GM19025 (cell line): Measurements from ENCODE around the gene PGLYRP4.

Experiments used
- ATAC-seq: cut with Tn5 transposase; IDR thresholded peaks from one replicate; pipeline ENCODE4 v1.9.1; 2021; ENCODE audit warnings: mild to moderate bottlenecking, low read depth, moderate library complexity; ENCODE audit not compliant: unreplicated experiment

Gene PGLYRP4, protein sequence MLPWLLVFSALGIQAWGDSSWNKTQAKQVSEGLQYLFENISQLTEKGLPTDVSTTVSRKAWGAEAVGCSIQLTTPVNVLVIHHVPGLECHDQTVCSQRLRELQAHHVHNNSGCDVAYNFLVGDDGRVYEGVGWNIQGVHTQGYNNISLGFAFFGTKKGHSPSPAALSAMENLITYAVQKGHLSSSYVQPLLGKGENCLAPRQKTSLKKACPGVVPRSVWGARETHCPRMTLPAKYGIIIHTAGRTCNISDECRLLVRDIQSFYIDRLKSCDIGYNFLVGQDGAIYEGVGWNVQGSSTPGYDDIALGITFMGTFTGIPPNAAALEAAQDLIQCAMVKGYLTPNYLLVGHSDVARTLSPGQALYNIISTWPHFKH

DNA sequence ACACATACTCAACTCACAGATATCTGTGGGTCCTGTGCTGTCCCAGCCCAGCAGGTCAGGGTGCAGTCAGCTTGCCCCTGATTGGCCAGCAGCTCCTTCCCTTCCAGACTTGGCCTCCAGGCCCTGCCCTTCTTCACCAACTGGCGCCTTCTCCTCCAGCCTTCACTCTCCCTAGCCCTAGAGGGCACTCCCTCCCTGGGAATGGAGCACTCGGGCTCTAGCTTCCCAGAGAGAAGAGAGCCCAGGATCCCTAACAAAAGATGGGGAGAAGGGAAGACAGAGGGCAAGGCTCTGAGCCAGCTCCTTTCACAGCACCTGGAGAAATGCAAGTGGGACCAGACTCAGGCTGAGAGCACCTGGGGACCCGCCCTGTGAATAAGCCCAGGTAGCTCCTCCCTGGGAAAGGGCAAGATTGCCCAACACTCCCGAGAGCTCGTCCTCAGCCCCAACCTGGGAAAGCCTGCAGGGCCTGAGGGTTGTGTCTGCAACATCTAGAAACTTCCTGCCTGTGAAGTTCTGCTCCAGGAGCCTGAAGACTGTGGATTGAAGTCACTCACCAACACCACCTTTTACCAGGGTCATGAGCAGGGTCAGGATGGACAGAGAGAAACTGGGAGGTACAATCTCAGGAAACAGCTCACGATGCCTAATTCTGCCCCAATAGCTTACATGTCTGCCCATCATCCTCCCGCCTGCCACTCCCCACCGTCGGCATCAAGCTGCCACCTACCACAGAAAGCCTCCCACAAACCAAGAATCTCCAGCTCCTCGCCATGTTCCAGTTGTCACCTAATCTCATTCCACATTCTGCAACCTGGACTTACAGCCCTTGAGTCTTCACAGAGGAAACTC is at the start of gene PGLYRP4:
PGLYRP4 (minus strand) TSS at position 331 of the 852 bp plus-strand sequence. CDS start 909 bp downstream, outside the sequence.
- ATAC-seq, result no peak

DNA sequence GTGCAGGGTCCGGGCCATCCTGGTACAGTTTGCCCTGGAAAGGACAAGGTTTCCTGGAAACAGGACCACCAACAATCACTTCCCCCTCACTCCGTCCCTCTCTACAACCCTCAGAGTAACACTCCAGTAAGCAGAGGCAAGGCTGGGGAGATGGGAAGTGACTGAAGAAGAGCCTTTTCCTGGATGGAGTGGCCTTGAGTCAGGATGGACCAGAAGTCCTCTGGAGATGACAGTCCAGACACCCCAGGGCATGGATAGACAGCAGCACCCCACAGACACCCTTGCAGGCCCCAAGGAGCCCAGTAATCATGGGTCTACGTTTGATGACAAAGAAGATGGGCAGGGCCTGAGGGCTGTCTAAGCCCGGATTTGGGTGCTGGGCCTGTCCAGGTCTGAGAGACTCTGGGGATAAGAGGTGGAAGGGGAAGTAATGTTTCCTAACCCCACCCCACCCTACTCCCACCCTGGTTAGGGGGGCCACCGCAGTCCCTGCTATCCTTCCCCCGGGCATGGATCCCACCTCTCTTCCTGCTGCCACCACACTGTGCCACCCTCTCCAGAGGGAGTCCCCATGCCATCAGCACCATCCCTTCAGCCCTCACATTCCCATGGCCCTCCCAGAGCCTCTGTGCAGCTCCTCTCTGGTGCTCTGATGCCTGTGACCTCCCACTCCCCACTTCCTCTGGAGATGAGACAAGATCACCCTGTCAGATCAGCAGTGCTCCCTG is 49.4 kb upstream of the PGLYRP4 start:
- no peak for ATAC-seq

GRCh38 chr1:153397051-153397923 is 48.6 kb upstream of the PGLYRP4 start:
- ATAC-seq, result no peak

GRCh38 chr1:153396461-153396860 is 47.8 kb upstream of the PGLYRP4 start:
- ATAC-seq, result no peak

- ATAC-seq, result no peak
Measured at GRCh38 chr1:153395776-153396175, 47.1 kb upstream of the PGLYRP4 start.

GRCh38 chr1:153395136-153395685 is 46.6 kb upstream of the PGLYRP4 start:
- ATAC-seq, result no peak

GRCh38 chr1:153394391-153394790 is 45.8 kb upstream of the PGLYRP4 start:
- ATAC-seq, result no peak

DNA sequence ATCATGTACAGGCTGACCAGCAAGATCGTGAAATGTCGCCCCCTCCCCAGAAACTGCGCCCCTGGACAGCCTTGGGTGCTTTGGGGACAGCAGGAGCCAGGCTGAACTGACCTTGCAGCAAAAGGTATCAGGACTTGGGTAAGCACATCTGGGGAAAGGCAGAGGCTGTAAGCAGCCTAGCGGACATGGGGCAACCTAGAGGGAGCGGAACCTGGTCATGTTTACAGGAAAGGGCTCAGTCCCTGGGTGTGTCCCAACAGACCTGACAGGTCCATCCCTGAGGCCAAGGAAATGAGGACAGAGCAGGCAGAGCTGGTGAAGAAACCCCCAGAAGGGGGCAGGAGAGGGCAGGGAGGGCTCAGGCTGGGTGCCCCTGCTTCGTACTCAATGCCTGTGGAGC is 45.3 kb upstream of the PGLYRP4 start:
- no peak for ATAC-seq

DNA sequence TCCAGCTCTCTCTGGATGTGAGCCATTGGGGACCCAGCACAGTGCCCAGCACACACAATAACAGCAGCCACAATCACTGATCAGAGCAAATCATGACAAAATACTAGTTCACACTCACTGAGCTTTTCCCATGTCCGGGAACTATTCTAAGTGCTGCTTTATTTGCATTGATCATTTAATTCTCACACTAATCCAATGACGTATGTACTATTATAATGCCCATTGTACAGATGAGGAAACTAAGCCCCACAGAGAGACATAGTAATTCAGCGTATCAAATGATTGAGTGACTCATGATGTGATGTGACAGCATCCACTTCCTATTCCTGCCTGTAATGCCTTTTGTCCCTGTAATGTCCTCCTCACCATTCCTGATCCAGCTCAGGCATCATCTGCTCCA is 44.2 kb upstream of the PGLYRP4 start:
- ATAC-seq, result no peak

DNA sequence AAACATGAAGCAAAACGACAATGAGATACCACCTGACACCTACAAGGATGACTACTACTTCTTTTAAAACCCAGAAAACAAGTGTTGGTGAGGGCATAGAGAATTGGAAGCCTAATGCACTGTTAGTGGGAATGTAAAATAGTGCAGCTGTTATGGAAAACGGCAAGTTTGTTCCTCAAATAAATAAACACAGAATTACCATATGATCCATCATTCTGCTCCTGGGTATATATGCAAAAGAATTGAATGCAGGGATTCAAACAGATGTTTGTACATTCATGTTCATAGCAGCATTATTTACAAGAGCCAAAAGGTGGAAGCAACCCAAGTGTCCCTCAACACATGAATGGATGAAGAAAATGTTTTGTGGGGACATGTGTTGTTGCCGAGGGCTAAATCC is 43.6 kb upstream of the PGLYRP4 start:
- no peak for ATAC-seq

DNA sequence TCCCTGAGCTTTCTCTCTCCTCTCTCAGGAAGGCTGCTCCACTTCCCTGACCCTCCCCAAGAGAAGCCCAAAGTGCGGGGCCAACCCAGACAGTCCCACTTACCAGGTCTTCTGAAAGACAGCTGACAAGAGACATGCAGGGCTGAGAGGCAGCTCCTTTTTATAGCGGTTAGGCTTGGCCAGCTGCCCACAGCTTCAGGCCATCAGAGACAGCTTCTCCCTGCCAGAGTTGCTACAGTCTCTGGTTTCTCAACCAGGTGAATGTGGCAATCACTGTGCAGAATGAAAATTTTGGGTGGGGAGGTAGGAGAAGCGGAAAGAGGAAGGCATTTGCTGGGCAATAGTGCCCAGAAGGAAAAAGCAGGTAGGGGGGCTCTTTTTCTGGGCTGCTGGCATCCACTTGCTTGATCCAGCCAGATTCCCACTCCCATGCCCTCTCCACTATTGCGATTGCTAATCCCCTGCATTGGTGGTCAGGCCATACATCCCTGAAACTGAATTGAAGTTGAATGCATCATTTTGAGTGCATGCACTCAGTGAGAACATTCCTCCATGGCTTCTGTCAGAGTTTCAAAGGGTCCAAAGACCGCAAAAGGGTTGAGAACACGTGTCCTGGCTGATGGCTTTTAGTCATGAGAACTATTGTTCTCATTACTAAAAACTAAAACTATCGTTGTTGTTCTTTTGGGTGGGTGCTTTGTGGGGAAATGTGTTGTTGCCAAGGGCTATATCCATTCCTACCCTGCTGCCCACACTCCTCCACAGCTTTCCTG is 42.5 kb upstream of the PGLYRP4 start, which contains the start of gene S100A8:
S100A8 (minus strand) TSS at position 136 of the 773 bp plus-strand sequence. CDS start 538 bp downstream, outside the sequence.
- no peak for ATAC-seq

DNA sequence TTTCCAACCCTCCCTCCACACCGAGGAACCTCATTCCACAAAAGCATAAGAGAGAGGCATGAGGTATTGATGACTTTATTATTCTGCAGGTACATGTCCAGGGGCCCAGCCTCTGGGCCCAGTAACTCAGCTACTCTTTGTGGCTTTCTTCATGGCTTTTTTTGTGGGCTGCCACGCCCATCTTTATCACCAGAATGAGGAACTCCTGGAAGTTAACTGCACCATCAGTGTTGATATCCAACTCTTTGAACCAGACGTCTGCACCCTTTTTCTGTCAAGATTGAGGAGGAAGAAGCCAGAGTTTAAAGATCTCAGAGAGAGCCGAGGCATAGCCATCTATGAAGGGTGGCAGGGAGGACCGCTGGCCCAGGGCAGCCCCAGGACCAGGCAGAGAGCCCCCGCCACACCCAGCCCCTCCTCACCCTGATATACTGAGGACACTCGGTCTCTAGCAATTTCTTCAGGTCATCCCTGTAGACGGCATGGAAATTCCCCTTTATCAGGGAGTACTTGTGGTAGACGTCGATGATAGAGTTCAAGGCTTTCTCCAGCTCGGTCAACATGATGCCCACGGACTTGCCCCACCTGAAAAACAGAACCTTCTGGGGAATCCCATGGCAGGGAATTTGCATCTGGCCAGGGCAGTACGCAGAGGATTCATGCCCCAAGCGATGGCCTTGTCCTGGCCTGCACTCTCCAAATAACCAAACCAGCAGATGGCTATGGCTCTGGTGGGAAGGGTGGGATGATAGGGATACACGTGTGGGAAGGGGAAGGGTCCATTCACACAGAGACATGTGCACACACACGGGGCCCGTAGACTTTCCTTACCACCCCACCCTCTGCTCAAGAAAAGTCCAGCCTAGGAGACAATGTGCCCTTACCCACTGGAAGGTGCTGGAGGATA is 41.6 kb upstream of the PGLYRP4 start:
- no peak for ATAC-seq

DNA sequence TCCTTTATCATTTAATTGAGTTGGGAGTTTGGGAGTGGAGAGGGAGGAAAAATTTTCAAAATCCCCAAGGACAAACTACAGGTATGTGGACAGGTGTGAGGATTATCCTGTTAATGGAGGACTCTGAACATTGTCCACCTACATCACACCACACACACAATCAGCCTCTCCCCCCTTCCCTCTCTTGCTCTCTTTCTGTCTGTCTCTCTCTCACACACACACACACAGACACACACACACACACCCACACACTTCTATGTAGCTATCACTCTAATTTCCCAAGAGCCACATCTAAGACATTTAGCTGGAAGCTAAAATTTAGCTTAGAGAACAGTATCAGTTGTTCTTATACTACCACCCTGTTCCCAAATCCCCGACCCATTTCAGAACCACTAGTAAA is 40.8 kb upstream of the PGLYRP4 start:
- no peak for ATAC-seq

GRCh38 chr1:153387785-153388184 is 39.1 kb upstream of the PGLYRP4 start:
- ATAC-seq, result no peak

DNA sequence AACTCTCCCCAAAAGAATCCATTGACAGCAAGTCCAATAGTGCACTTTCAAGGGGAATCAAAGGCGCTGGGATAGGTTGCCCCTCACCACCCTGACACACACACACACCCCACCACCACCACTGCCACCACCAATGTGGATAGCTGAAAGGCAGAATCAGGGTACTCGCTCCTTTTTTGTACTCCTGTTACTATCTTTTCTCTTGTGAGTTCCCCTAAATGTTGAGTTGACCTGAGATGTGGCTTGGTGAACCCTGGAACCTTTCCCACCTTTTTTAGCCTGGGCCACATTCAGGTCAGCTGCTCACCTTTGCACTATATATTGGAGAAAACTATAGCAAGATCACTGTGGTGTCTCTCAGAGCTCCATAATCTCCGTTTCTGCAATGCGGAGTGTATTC is 38.4 kb upstream of the PGLYRP4 start:
- ATAC-seq, result no peak

DNA sequence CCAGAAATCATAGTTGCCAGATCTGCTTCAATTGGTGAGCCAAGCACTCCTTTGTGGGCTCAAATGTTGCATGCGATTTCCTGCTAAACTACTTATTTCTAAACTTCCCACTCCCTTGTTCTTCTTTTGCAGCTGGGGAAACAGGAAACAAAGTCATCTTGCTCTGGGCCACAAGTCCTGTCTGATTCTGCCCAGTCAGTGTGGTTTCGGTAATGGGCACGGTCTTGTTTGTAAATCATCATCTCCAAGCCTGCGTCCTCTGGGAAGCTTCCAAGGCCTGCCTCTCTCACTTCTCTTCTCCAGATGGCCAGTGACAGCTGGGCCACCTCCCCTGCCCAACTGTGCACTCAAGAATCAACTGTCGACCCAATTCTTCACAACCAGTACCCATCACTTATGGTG is 37.9 kb upstream of the PGLYRP4 start:
- no peak for ATAC-seq

GRCh38 chr1:153384958-153385580 is 36.4 kb upstream of the PGLYRP4 start:
- ATAC-seq, result no peak
